Effector CD8-positive, alpha-beta T cell (primary cell): ENCODE results near the gene CCDC85C.

Experiments
- DNase-seq: peaks from one replicate; lab custom pipeline; 2025; lab: John Stamatoyannopoulos, UW

CCDC85C gene

DNA sequence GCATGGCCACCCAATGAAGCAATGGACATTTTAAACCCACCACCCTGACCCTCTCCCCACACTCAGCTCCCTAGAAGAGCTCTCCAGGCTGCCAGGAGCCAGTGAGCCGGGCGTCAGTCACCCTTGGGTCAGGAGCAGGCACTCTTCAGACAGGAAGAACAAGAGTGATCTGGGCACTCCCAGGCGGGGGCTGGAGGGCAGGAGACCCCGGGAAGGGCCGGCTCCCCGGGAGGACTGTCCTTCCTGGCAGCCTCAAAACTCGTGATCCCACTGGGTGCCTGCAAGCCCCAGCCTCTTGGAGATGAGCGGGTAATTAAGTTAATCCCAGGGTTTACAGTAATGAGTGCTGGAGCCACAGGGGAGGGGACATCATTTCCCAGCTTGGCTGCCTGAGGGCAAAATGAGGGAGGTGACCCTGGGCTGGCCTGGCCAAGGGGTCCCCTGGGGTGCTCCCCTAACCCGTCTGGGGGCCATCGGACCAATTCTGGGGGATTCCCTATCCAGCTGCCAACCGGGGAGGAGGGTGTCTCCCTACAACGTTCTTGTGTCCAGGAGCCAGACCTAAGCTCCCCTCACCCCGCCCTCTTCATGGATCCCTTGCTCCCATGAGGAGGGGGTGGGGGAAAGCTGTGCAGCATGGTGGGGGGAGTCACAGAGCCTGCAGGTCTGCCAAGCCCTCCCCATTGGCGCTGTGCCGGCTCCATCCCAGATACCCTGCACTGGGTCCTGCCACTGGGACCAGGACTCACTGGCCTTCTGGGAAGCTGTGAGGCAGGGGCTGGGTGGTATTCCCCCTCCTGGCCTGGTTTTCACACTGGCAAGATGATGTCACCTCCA, 63.6 kb downstream of the CCDC85C start:
- DNase-seq = no peak

GRCh38 chr14:99539491-99539890, 64.5 kb downstream of the CCDC85C start:
- DNase-seq = no peak

- DNase-seq = no peak
These were observed 65.3 kb downstream of the CCDC85C start for GRCh38 chr14:99538733-99539132.

DNA sequence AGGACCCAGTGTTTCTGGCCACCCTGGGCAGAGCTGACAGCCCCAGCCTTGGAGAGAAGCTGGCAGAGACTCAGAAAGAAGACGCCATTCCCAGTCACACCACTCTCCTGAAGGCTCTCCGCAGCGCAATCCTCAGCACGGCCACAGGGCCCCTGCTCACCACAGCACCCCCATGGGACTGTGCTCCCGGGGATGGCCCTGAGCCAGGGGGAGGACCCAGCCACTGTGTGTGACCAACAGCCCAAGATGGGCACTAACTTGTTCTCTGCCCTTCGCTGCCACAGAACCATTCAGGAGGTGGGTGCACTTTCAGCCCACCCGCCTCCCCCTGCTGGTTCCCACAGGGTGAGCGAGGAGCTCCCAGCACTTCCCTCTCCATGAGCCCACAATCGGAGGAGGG, 65.7 kb downstream of the CCDC85C start:
- no peak for DNase-seq

GRCh38 chr14:99537399-99537798, 66.6 kb downstream of the CCDC85C start:
- DNase-seq = no peak

- no peak for DNase-seq
These were observed 67.9 kb downstream of the CCDC85C start for GRCh38 chr14:99535908-99536778.

DNA sequence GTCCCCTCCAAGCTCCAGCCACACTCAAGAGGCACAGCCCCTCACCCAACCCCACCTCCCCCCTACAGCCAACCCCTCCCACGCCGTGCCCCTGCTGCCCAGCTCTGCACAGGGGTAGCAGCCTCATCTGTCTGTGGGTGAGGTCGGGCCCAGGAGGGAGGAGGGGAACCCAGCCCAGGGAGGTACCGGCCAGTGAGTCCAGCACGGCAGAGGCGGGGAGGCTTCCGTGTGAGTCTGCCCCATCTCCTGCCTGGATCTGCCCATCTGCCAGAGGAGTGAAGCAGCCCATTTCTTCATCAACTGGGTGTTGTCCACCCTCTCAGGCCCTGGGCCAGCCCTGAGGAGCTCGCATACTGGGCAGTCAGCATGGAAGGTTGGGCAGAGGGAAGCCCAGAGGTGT, 68.6 kb downstream of the CCDC85C start:
- DNase-seq = no peak

DNA sequence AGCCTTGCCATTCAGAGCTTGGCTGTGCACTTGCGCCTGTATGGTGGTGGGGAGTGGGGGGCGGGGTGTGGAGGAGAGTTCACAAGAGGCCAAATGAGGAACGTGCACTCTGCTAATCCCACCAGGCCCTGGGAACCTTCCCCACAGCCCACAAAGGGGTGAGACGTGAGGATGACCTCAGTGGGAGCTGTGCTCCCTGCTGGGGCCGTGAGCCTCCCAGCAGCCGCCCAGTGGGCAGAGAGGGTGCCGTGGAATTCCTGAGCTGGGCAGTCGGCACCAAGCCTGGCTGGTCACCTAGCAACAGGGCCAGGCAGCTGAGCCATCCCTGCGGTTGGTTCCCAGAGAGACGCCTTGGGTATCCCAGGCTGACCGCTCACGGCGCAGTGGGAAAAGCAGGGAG, 69.1 kb downstream of the CCDC85C start:
- DNase-seq = no peak

DNA sequence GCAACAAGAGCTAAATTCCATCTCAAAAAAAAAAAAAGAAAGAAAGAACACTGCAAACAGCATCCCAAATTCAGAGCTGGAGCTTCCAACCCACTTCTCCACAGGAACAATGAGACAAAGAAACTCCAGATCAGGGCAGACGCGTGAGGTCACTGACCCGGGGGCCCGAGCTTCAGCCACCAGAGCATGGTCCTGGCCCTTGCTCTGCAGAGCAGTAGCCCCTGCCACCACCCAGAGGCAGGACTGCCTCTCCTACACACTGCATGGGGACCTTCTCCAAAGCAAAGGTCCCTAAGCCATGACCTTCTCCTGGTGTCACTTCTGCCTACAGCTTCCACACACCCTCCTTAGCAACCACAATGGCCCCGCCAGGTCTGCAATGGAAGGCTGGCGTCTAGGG, 69.7 kb downstream of the CCDC85C start:
- DNase-seq = no peak

- DNase-seq = no peak
These were observed 71.7 kb downstream of the CCDC85C start for GRCh38 chr14:99532310-99532709.

GRCh38 chr14:99531251-99532096, 72.5 kb downstream of the CCDC85C start:
- no peak for DNase-seq

DNA sequence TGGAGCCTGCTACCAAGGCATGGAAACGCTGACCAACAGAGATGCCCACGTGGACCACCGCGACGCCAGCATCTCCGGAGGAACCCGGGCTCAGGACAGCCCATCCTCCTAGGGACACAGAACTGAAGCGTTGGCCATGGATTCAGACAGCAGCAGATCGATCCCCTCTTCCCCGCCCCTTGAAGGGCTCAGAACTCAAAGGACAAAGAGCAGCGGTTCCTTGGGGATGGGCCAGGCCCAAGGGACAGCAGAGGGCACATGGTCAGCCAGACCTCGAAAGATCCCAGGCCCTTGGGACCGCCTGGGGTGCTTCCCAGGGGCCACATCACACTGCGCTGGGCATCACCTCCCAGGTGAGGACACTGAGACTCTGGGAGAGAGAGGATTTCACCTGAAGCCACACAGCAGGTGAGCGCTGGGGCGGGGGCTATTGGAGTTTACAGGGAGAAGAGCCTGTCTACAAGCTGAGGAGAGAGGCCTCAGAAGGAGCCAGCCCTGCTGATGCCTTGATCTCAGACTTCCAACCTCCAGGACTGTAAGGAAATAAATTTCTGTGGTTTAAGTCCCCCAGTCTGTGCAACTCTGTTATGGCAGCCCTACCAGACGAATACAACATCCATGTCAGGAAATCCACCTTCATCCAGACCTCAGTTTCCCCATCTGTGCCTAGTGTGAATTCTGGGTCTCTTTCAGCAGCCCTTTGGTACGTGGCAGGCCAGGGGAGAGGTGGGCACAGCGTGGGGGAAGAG, 73.4 kb downstream of the CCDC85C start:
- DNase-seq = no peak

DNA sequence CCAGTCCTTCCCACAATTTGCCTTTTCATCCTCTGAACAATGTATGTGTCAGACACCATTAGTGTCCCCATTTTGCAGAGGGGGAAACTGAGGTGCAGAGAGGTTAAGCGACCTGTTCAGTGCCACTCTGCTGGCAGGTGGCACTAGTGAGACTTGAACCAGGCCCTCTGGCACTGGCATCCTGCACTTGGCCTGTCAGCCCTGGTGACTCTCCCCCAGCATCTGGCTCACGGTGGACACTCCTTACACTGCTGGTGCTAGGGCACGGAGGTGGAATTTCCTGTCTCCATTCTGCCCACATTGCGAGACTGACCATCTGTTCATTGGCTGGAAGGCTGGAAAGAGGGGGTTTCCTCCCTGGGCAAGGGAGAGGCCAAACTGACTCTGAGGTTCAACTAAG, 74.1 kb downstream of the CCDC85C start:
- no peak for DNase-seq

DNA sequence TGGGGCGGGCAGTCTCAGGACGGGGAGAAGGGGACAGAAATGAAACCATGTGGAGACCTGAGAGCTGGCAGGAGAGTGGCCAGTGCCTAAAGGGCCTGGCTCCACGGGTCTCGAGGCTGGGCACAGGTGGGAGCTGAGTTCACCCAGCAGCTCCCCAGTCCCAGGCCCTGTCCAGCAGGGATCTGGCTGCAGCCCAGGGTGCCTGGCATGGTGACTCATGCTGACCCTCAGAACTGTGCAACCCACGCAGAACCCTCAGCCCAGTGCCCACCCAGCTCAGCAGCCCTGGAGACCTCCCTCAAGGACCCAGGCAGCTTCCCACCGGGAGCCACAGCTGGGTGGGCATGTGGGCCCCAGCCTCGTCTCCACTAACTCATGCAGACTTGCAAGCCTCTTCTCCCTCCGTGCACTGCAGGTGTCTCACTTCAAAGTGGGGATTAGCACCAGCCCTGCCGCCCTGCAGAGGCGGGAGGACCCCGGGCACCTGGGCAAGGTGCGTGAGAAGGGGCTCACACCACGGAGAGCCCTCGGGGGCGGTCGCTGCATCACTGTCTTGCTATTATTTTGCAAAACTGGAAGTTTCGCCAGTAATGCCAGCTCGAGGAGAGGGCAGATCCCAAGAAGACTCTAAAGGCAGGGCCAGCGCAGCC, 76.5 kb downstream of the CCDC85C start:
- DNase-seq = no peak

DNA sequence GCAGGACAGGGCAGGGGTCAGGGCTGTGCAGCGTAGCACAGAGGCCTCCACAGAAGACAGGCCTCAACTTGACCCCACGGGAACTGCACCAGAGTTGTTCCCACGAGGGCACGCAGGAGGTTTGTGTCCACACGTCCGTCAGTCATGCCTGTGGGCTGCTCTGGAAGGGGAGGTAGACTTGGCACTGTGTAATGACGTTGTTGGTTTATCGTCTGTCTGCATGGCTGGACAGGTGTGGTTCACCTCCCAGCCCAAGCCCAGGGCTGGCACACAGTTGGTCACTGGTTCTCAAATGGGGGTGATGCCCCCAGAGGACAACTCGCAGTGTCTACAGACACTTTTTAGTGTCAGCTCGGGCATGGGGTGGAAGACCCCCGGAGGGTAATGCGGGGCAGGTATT, 77.0 kb downstream of the CCDC85C start:
- no peak for DNase-seq

GRCh38 chr14:99525699-99526080, 78.3 kb downstream of the CCDC85C start:
- DNase-seq = no peak

GRCh38 chr14:99524804-99525698, 79.0 kb downstream of the CCDC85C start:
- no peak for DNase-seq

- DNase-seq = no peak
These were observed 79.8 kb downstream of the CCDC85C start for GRCh38 chr14:99524091-99524661.

DNA sequence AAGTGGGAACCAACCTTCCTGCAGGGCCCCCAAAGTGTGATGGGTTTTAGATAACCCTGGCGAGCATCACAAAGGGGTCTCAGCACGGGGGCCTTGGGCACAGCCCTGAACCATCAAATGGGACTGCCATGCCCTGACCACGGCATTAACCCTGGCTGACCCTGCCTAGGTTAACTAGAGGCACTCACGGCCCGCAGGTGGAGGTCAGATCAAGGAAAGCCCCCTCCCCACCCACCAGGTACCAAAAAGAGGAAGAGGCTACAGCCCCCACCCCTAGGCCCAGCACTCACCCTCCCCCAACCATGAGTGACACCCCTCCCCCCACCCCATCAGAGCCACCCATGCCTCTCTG, 80.3 kb downstream of the CCDC85C start:
- no peak for DNase-seq
